GM23248 (cell line): ENCODE results near the gene ABCD1.

ENCODE experiments used
- EZH2 ChIP-seq: fragments of 200-600 bp; sonication (generic); IDR thresholded peaks from 2 replicates; pipeline ENCODE4 v1.6.1; 2018; ENCODE audit warnings: antibody characterized with exemption, mild to moderate bottlenecking; ENCODE audit not compliant: insufficient read depth, poor library complexity, severe bottlenecking
- EZH2phosphoT487 ChIP-seq: fragments of 200-600 bp; sonication (generic); IDR thresholded peaks from 2 replicates; pipeline ENCODE4 v1.6.1; 2018; ENCODE audit warnings: antibody characterized with exemption, moderate library complexity, mild to moderate bottlenecking, low read depth; ENCODE audit not compliant: insufficient read depth

DNA sequence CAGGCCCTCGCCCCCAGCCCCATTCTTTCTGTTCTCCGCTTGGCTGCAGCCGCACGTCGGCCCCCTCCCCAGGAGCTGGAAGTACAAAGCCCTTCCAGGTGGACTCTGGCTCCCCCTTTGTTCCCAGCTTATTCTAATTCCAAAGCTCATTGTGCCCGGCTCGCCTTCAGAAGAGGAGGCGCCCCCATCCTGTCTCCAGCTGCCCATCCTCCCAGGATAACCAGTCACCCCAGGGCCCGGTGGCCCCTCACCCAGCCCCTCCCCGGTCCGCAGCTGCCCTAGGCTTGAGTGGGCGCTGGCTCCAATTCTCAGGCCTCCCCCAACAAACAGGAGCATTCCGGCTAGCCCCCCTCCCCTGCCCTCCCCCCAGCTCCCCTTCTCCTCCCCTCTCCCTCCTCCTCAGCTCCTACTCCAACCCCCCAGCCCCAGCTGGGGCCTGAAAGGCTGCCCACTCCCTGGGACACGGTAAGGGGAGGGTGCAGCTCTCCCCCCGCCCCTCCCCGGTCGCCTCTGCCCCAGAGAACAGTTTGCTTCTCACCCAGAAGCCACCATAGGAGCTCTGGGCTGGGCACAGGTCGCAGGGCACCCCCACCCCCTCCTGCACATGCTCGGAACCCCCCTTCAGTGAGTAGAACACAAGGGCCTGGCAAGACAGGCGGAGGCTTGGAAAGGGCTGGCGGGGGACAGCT lies 40.0 kb upstream of the ABCD1 start:
- no peak for TF ChIP-seq EZH2
- TF ChIP-seq EZH2phosphoT487 = no peak
